ENCODE measurements around the gene GRIN3B. TPM values are rescaled to one million over a fixed set of nuclear protein-coding genes. Genes with fewer than 3 reads are reported as not detected.
"Not testable (repeated sequence)": the region's sequence is repeated elsewhere in the genome, so short reads cannot be mapped to it uniquely, and the experiment has no call there.

GRIN3B gene
- total and polyA plus RNA-seq, 2 donors from 2014 or later = 0.15 to 0.44 TPM

DNA sequence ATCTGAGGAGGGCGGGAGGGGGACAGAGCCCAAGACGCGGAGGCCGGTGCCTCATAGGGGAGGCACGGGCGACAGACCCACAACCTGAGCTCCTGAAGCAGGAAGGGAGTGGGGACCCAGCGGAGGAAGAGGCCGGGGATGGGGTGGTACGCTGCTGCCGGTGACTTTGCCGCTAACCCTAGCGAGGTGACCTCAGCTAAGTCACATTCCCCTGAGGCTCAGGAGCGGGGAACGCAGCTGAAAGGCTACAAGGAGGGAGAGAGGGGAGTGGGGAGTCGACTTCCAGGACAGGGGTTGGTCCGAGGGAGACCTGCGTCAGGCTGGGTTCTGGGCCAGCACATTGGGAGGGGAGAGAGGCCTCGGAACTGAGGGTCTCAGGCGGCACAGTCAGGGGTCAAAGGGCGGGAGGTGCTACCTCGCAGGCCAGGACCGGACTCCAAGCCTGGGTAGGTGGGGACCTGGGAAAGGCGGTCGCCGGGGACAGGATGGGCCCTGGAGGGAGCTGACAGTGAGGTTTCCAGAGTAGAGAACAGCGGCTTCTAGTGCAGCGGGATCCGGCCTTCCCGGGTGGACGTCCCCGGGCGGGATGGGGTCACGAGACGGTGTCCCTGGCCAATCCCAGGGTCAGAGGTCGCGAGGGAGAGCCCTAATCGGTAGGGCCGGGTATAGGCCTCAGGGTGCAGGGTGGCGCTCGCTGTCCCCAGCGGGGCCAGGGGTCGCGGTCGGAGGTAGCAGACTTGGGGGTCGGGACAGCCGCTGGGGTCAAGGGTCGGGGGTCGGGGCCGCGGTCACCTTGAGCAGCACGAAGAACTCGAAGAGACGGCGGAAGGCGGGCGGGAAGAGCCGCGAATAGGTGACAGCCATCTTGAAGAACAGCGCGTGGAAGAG lies 20.0 kb downstream of the GRIN3B start:
- FAIRE-seq = no peak
- intact Hi-C loops (cut with DNase I) = no loop called here

DNA sequence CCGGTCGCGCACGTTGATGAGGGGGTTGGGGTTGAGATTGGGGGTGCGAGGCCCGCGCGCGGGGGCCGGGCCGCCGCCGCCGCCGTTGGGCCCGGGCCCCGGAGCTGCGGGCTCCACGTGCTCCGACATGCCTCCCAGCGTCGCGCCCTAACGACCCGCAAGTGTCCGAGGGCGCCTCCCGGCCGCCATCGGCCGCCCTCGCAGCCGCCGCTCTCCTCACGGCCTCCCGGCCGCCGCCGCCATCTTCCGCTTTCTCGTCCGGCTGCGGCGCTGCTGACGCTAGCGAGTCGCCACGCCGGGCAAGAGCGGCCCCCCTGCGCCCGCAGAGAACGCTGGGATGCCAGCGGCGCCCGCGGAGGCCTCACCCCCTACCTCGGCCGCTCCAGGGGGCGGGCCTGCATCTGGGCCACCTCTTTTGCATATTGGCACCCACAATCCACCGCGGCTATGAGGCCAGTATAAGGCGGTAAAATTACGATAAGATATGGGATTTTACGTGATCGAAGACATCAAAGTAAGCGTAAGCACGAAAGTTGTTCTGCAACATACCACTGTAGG lies 20.7 kb downstream of the GRIN3B start, which contains the start of gene TMEM259:
TMEM259 (minus strand) TSS at position 256 of the 558 bp plus-strand sequence; CDS start at position 129, 127 bp downstream.
- Histone ChIP-seq H3K4me1 (ENCODE audit: control insufficient read depth in 2 of 3, insufficient read depth in 2 of 3, low read depth in 1 of 3, low read length in 3 of 3) (peaks cover 0 to 39% (median 8%) of the 10 kb centered on the region in 3 donors), H3K27ac (ENCODE audit: low read depth in 2 of 2, low read length in 2 of 2) (peak within 1 kb of the TSS; percentile 91 to 98), H3K36me3 (ENCODE audit: control insufficient read depth in 2 of 3, insufficient read depth in 3 of 3, low read length in 3 of 3) (no peaks in the 10 kb centered on the region), H3K27me3 (ENCODE audit: control insufficient read depth, insufficient read depth, low read length) (no peaks in the 10 kb centered on the region), H3K9me3 (ENCODE audit: control insufficient read depth in 2 of 3, insufficient read depth in 1 of 3, low read length in 3 of 3) (no peaks in the 10 kb centered on the region), H3K9ac (ENCODE audit: low read length in 3 of 3) (peak within 1 kb of the TSS; percentile 56 to 84 (median 78)), H3K4me3 (ENCODE audit: low read length in 3 of 3) (peak within 1 kb of the TSS; percentile 80 to 84 (median 82))
- TF ChIP-seq, protein P1, sequence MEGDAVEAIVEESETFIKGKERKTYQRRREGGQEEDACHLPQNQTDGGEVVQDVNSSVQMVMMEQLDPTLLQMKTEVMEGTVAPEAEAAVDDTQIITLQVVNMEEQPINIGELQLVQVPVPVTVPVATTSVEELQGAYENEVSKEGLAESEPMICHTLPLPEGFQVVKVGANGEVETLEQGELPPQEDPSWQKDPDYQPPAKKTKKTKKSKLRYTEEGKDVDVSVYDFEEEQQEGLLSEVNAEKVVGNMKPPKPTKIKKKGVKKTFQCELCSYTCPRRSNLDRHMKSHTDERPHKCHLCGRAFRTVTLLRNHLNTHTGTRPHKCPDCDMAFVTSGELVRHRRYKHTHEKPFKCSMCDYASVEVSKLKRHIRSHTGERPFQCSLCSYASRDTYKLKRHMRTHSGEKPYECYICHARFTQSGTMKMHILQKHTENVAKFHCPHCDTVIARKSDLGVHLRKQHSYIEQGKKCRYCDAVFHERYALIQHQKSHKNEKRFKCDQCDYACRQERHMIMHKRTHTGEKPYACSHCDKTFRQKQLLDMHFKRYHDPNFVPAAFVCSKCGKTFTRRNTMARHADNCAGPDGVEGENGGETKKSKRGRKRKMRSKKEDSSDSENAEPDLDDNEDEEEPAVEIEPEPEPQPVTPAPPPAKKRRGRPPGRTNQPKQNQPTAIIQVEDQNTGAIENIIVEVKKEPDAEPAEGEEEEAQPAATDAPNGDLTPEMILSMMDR (IDR thresholded peaks at IDR 0.05; ENCODE audit: borderline replicate concordance, extremely low read depth, insufficient read depth) = no peak
- FAIRE-seq (no peak), DNase-seq (peak; percentile 97 to 99 (median 99))
- intact Hi-C loops (cut with DNase I) = no loop called here

More for the DNA sequence above, 20.0 kb downstream of the GRIN3B start:
- Histone ChIP-seq H3K4me3 (ENCODE audit: low read length in 3 of 3) (peak overlapping the region; percentile 64 to 84 (median 80)), H3K27me3 (ENCODE audit: control insufficient read depth, insufficient read depth, low read length) (no peaks in the 10 kb centered on the region), H3K27ac (ENCODE audit: low read depth in 2 of 2, low read length in 2 of 2) (peak overlapping the region; percentile 51 to 98), H3K9me3 (ENCODE audit: control insufficient read depth in 2 of 3, insufficient read depth in 1 of 3, low read length in 3 of 3) (no peaks in the 10 kb centered on the region), H3K36me3 (ENCODE audit: control insufficient read depth in 2 of 3, insufficient read depth in 3 of 3, low read length in 3 of 3) (no peaks in the 10 kb centered on the region), H3K4me1 (ENCODE audit: control insufficient read depth in 2 of 3, insufficient read depth in 2 of 3, low read depth in 1 of 3, low read length in 3 of 3) (peaks cover 0 to 46% (median 8%) of the 10 kb centered on the region in 3 donors), H3K9ac (ENCODE audit: low read length in 3 of 3) (peak overlapping the region; percentile 36 to 84 (median 78))
- TF ChIP-seq, protein P1 (IDR thresholded peaks at IDR 0.05; ENCODE audit: borderline replicate concordance, extremely low read depth, insufficient read depth) = no peak
- peak in 2 of 5 donors; percentile 90 to 91 for DNase-seq

DNA sequence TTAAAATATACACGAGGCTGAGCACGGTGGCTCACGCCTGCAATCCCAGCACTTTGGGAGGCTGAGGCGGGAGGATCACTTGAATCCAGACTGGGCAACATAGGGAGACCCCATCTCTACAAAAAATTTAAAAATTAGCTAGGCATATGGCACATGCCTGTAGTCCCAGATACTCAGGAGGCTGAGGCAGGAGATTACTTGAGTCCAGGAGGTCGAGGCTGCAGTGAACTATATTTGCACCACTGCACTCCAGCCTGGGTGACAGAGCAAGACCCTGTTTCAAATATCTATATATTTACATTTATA lies 23.6 kb downstream of the GRIN3B start:
- H3K36me3 ChIP-seq (ENCODE audit: control insufficient read depth in 2 of 3, insufficient read depth in 3 of 3, low read length in 3 of 3); H3K27me3 ChIP-seq (ENCODE audit: control insufficient read depth, insufficient read depth, low read length); H3K27ac ChIP-seq (ENCODE audit: low read depth in 2 of 2, low read length in 2 of 2); FAIRE-seq; H3K9ac ChIP-seq (ENCODE audit: low read length in 3 of 3); intact Hi-C loops (cut with DNase I); DNase-seq; H3K4me3 ChIP-seq (ENCODE audit: low read length in 3 of 3); H3K9me3 ChIP-seq (ENCODE audit: control insufficient read depth in 2 of 3, insufficient read depth in 1 of 3, low read length in 3 of 3): not testable (repeated sequence)
- peaks cover 0 to 20% (median 8%) of the 10 kb centered on the region in 3 donors for H3K4me1 ChIP-seq (ENCODE audit: control insufficient read depth in 2 of 3, insufficient read depth in 2 of 3, low read depth in 1 of 3, low read length in 3 of 3)

DNA sequence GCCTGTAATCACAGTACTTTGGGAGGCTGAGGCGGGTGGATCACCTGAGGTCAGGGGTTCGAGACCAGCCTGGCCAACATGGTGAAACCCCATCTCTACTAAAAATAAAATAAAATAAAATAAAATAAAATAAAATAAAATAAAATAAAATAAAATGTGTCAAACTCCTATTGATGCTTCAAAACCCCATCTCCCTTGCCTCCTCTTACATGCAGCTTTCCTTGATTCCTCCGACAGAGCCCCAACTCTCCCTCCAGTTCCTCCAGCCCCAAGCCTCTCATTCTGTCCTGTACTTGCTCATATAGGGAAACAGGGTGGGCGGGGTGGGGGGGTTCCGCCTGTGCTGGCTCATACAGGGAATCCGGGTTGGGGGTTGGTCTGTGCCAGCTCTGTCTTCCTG lies 24.9 kb downstream of the GRIN3B start:
- H3K4me1 ChIP-seq (ENCODE audit: control insufficient read depth in 2 of 3, insufficient read depth in 2 of 3, low read depth in 1 of 3, low read length in 3 of 3) = peaks cover 0 to 10% (median 0%) of the 10 kb centered on the region in 3 donors
- FAIRE-seq; H3K9me3 ChIP-seq (ENCODE audit: control insufficient read depth in 2 of 3, insufficient read depth in 1 of 3, low read length in 3 of 3); H3K27ac ChIP-seq (ENCODE audit: low read depth in 2 of 2, low read length in 2 of 2); H3K4me3 ChIP-seq (ENCODE audit: low read length in 3 of 3); H3K27me3 ChIP-seq (ENCODE audit: control insufficient read depth, insufficient read depth, low read length); intact Hi-C loops (cut with DNase I); H3K9ac ChIP-seq (ENCODE audit: low read length in 3 of 3); H3K36me3 ChIP-seq (ENCODE audit: control insufficient read depth in 2 of 3, insufficient read depth in 3 of 3, low read length in 3 of 3); DNase-seq: not testable (repeated sequence)
